ENCODE measurements around the gene S100P. TPM values are rescaled to one million over a fixed set of nuclear protein-coding genes. Genes with fewer than 3 reads are reported as not detected.

S100P gene
- total and polyA plus RNA-seq, 2 experiments from 2014 or later, result not detected

DNA sequence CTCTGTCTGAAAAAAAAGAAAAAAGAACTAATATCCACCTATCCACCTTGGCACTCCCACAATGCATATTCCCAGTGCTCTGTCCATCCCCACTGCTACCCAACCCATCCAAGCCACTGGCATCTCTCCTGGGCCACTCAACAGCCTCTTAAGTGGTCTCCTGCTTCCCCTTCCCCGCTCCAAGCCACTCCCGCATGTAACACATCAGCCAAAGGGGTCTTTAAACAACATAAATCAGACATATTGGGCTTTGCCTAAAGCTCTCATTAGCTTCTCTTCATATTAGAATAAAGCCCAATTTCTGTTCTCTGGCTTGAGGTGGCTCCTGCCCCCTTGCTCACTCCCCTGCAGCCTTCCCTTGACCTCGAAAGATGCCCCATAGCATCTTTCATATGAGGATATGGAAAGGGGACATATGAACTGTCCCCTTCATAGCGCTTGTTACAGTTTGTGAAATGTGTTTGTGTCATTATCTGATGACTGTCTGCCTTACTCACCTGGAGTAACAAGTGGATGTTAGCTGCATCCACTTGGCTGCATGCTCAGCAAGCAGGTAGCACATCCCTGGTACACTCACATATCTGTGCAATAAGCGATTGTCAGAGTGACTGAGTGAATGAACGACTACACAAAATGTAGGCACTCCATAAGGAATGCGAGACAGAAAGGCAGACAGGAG lies 25.4 kb downstream of the S100P start:
- Histone ChIP-seq H3K27ac (no peak overlapping the region), H3K4me1 (ENCODE audit: low read depth) (no peaks in the 10 kb centered on the region), H3K36me3 (no peaks in the 10 kb centered on the region), H3K27me3 (no peaks in the 10 kb centered on the region), H3K9me3 (ENCODE audit: low read depth) (no peaks in the 10 kb centered on the region), H3K4me3 (no peak overlapping the region)
- no peak for DNase-seq (ENCODE audit: low read depth in 1 of 2, low spot score in 1 of 2)
- TF ChIP-seq CTCF (IDR thresholded peaks at IDR 0.05; ENCODE audit: low read depth, low read length), result no peak

GRCh38 chr4:6719611-6720179 lies 26.0 kb downstream of the S100P start:
- no peak for DNase-seq (ENCODE audit: low read depth in 1 of 2, low spot score in 1 of 2)
- Histone ChIP-seq H3K9me3 (ENCODE audit: low read depth) (no peaks in the 10 kb centered on the region), H3K27ac (no peak overlapping the region), H3K36me3 (no peaks in the 10 kb centered on the region), H3K4me3 (no peak overlapping the region), H3K27me3 (no peaks in the 10 kb centered on the region), H3K4me1 (ENCODE audit: low read depth) (no peaks in the 10 kb centered on the region)
- TF ChIP-seq CTCF (IDR thresholded peaks at IDR 0.05; ENCODE audit: low read depth, low read length), result no peak

DNA sequence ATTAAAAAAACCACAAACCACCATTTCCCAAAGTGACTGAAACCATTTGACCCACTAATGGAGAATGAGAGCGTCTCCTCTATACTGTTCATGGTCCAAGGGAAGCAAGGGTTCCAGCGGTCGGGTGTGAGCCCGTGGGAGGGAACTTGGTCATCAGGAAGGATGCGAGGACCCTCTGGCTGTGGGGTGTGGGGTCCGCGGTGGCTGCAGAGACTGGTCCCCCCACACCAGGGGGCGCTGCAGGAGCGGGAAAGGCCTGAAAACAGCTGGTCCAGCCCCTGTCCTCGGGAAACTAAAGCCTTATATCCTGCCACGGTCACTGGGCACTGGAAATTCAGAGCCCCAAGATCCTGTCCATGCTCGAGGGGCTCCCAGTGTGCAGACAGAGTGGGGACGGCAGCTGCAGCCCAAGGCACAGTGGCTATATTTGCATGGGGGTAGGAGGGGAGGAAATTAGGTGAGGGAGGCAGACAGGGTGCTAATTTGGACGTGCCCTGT lies 26.6 kb downstream of the S100P start:
- Histone ChIP-seq H3K4me1 (ENCODE audit: low read depth) (no peaks in the 10 kb centered on the region), H3K4me3 (no peak overlapping the region), H3K27me3 (no peaks in the 10 kb centered on the region), H3K9me3 (ENCODE audit: low read depth) (no peaks in the 10 kb centered on the region), H3K27ac (no peak overlapping the region), H3K36me3 (no peaks in the 10 kb centered on the region)
- peak; percentile 80 to 89 for DNase-seq (ENCODE audit: low read depth in 1 of 2, low spot score in 1 of 2)
- TF ChIP-seq CTCF (IDR thresholded peaks at IDR 0.05; ENCODE audit: low read depth, low read length), result peak; percentile 94

DNA sequence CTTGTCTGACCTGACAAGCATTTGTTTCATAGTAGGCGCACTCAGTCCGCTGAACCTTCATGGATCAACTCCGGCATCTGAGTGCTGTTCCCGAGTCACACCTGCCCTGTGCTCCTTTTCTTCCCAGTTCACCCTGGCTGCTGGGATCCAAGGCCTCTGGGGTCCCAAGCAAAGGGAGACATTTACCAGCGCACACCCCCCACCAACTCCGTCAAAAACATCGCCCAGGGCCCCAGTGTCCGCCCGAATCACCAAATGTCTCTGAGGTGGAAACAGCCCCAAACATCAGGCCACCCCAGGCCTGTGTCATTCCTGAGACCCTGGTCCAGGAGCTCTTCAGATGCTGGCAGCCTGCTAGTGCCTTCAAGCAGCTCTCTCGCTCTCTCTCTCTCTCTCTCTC lies 27.4 kb downstream of the S100P start:
- Histone ChIP-seq H3K36me3 (no peaks in the 10 kb centered on the region), H3K4me3 (no peak overlapping the region), H3K27ac (no peak overlapping the region), H3K4me1 (ENCODE audit: low read depth) (no peaks in the 10 kb centered on the region), H3K9me3 (ENCODE audit: low read depth) (no peaks in the 10 kb centered on the region), H3K27me3 (no peaks in the 10 kb centered on the region)
- no peak for TF ChIP-seq CTCF (IDR thresholded peaks at IDR 0.05; ENCODE audit: low read depth, low read length)
- no peak for DNase-seq (ENCODE audit: low read depth in 1 of 2, low spot score in 1 of 2)

GRCh38 chr4:6722891-6723290 lies 29.2 kb downstream of the S100P start:
- no peaks in the 10 kb centered on the region for H3K4me1 ChIP-seq (ENCODE audit: low read depth)
- H3K36me3 ChIP-seq, result no peaks in the 10 kb centered on the region
- H3K27ac ChIP-seq, result no peak overlapping the region
- no peaks in the 10 kb centered on the region for H3K9me3 ChIP-seq (ENCODE audit: low read depth)
- DNase-seq (ENCODE audit: low read depth in 1 of 2, low spot score in 1 of 2), result no peak
- H3K27me3 ChIP-seq, result no peaks in the 10 kb centered on the region
- no peak for TF ChIP-seq CTCF (IDR thresholded peaks at IDR 0.05; ENCODE audit: low read depth, low read length)
- no peak overlapping the region for H3K4me3 ChIP-seq

All from cardiac muscle cell (in vitro differentiated cells and primary cell).